Cerebellar nuclear complex (tissue), 1 donor: ENCODE results near the gene RAB13.
"Not testable (repeated sequence)": the region's sequence is repeated elsewhere in the genome, so short reads cannot be mapped to it uniquely, and the experiment has no call there.

Source experiments
- DNase-seq, 2 experiments: peaks; one replicate each; lab custom pipeline; 2025; lab: John Stamatoyannopoulos, UW

The RAB13 gene

GRCh38 chr1:153985941-153986761 lies at the start of gene RAB13:
TSS of gene RAB13 (minus strand) at chr1:153986339. CDS start at chr1:153986236, 103 bp downstream.
- DNase-seq: no peak

DNA sequence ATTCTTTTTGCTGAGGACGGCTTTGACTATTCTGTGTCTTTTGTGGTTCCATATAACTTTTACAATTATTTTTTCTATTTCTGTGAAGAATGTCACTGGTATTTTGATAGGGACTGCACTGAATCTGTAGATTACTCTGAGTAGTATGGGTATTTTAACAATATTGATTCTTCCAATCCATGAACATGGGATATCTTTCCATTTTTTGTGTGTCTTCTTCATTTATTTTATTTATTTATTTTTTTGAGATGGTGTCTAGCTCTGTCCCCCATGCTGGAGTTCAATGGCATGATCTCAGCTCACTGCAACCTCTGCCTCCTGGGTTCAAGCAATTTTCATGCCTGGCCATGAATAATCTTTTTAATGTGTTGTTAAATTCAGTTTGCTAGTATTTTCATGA lies 47.6 kb upstream of the RAB13 start:
- not testable (repeated sequence) for DNase-seq

GRCh38 chr1:154019940-154020339 lies 33.8 kb upstream of the RAB13 start:
- DNase-seq: no peak

- no peak for DNase-seq
These were observed 33.1 kb upstream of the RAB13 start for GRCh38 chr1:154019269-154019668.

GRCh38 chr1:154014154-154014907 lies 28.2 kb upstream of the RAB13 start:
- no peak for DNase-seq

DNA sequence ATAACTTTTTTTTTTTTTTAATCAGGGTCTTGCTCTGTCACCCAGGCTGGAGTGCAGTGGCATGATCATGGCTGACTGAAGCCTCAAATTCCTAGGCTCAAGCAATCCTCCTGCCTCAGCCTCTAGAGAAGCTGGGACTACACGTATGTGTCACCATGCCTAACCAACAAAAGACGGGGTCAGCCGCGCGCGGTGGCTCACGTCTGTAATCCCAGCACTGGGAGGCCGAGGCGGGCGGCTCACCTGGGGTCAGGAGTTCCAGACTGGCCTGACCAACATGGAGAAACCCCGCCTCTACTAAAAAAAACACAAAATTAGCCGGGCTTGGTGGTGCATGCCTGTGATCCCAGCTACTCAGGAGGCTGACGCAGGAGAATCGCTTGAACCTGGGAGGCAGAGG lies 26.4 kb upstream of the RAB13 start:
- not testable (repeated sequence) for DNase-seq

GRCh38 chr1:154012129-154012528 lies 26.0 kb upstream of the RAB13 start:
- DNase-seq: no peak

GRCh38 chr1:154006136-154006535 lies 20.0 kb upstream of the RAB13 start:
- DNase-seq: no peak

- DNase-seq: no peak
These were observed 14.3 kb upstream of the RAB13 start for GRCh38 chr1:154000420-154000819.

- DNase-seq: not testable (repeated sequence)
These were observed 10.7 kb upstream of the RAB13 start for GRCh38 chr1:153996882-153997281.

DNA sequence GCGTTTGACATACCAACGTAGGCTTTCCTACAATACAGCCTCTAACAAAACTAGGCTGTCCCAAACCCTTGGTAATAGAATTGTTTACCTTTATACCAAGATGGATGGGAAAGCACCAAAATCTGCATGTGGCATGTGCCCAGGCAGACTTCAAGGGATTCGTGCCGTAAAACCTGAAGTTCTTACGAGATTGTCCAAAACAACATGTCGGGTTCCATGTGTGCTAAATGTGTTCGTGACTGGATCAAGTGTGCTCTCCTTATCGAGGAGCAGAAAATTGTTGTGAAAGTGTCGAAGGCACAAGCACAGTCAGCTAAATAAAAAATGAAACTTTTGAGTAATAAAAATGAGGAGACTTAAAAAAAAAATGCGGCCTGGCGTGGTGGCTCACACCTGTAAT lies 9.5 kb upstream of the RAB13 start:
- DNase-seq: no peak

- no peak for DNase-seq
These were observed 9.1 kb upstream of the RAB13 start for GRCh38 chr1:153995202-153995601.

DNA sequence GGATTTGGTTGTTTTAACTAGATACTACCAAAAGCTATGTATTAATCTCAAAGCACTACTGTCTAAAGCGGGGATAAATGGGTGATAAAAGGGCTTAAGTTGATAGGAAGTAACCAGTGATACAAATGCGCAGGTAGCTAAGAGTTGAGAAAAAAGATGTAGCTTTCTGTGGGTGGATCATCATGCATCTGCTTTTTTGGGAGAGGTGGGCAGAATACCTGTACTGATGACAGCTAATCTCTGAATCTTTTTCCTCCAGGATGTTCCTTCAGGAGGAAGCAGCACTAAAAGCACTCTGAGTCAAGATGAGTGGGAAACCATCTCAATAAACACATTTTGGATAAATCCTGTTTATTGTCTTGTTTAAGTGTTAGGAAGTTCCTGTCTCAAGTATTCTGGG lies 5.7 kb upstream of the RAB13 start:
- no peak for DNase-seq

DNA sequence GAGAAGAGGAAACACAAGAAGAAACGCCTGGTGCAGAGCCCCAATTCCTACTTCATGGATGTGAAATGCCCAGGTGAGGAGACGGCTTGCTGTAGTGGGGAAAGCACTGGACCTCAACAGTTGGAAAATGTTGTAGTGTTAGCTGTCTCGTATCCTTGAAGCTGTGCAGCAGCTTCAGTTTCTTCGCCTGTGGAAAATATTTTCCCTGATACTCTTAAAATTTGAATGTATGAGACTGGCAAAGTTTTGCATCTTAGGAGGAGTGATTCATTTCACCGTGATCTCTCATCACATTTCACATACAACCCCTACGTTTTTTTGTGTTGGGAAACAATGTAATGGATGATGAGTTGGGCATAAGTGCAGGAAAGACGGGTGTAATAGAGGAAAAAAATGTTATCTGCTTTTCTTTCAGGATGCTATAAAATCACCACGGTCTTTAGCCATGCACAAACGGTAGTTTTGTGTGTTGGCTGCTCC lies 5.1 kb upstream of the RAB13 start:
- DNase-seq: no peak

GRCh38 chr1:153990468-153991150 lies 4.5 kb upstream of the RAB13 start, which contains the start of gene RPS27:
TSS of gene RPS27 (plus strand) at chr1:153990762. CDS start at chr1:153990797, 35 bp downstream.
- peak; percentile 85 to 98 for DNase-seq

DNA sequence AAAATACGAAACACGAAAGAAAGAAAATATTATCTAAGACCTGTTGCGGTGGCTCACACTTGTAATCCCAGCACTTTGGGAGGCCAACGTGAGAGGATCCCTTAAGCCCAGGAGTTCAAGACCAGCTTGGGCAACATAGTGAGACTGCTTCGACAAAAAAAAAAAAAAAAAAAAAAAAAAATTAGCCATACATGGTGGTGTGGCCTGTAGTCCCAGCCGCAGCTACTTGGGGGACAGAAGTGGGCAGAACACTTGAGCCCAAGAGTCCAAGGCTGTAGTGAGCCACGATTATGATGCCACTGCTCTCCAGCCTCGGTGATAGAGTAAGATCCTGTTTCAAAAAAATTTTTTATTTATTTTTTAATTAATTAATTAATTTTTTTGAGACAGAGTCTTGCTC lies 1.5 kb upstream of the RAB13 start:
- no peak for DNase-seq

GRCh38 chr1:153985341-153985912 lies 712 bp downstream of the RAB13 start:
- no peak for DNase-seq

- DNase-seq: no peak
These were observed 1.8 kb downstream of the RAB13 start for GRCh38 chr1:153984123-153984894.

DNA sequence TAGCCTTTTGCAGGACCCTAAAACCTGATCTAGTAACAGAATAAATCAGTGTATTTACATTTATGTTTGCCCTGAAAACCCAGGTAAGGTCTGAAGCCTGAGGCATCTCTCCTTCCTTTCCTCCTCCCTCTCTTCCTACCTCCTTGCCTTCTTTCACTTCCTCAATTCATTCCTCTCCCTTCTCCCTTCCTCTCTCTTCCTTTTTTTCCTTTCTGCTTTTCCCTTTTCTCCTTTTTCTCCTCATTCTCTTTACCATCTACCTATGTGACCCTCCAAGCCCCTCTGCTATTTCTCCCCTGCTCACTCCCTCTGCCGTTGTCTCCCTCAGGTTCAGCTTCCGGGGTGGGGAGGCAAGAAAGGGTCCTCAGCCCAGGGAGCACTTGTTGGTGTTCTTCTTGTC lies 4.4 kb downstream of the RAB13 start:
- DNase-seq: not testable (repeated sequence)

DNA sequence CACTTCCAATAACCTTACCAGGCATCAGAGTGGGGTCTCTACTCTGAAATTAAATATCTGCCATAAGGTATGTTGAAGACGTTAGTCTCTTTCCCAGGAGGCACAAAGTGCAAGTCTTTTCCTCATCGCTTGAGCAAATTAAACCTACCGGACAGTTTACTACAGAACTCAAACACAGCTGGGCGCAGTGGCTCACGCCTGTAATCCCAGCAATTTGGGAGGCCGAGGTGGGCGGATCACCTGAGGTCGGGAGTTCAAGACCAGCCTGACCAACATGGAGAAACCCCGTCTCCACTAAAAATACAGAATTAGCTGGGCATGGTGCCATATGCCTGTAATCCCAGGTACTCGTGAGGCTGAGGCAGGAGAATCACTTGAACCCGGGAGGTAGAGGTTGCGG lies 7.0 kb downstream of the RAB13 start:
- not testable (repeated sequence) for DNase-seq

GRCh38 chr1:153978274-153978909 lies 7.7 kb downstream of the RAB13 start:
- no peak for DNase-seq
